ENCODE data around the gene SP6.

DNA sequence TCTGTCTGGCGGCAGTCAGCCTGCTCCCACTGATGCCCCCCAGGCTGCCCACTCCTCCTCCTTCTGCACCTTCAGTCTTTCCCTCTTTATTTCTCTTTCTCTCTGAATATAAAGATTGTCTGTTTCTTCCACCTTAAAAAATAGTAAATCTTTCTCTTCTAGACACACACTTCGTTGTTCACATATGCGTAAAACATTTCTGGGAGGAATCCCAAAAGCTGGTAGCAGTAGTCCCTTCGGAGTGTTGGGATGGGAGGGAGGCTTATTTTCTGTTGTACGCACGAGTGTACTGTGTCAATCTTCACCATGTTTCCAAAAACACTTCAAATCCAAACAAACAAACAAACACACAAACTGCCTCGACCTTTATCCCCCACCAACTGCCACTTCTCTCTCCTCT is 39.3 kb downstream of the SP6 start:
- TF ChIP-seq SMC3 (IDR thresholded peaks at IDR 0.05; ENCODE audit: low read depth, low read length) (no peak), RAD21 (IDR thresholded peaks at IDR 0.05; ENCODE audit: low read length) (no peak)
- TF ChIP-seq, protein P1, sequence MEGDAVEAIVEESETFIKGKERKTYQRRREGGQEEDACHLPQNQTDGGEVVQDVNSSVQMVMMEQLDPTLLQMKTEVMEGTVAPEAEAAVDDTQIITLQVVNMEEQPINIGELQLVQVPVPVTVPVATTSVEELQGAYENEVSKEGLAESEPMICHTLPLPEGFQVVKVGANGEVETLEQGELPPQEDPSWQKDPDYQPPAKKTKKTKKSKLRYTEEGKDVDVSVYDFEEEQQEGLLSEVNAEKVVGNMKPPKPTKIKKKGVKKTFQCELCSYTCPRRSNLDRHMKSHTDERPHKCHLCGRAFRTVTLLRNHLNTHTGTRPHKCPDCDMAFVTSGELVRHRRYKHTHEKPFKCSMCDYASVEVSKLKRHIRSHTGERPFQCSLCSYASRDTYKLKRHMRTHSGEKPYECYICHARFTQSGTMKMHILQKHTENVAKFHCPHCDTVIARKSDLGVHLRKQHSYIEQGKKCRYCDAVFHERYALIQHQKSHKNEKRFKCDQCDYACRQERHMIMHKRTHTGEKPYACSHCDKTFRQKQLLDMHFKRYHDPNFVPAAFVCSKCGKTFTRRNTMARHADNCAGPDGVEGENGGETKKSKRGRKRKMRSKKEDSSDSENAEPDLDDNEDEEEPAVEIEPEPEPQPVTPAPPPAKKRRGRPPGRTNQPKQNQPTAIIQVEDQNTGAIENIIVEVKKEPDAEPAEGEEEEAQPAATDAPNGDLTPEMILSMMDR (conservative IDR thresholded peaks at IDR 0.05; ENCODE audit: low read depth, low read length) = no peak
